OCI-LY7 (cell line): ENCODE results near the gene DIAPH1. TPM values are rescaled to one million over a fixed set of nuclear protein-coding genes. Genes with fewer than 3 reads are reported as not detected.

ENCODE experiments used
- BruUV-seq: library from RNA; stranded (reverse); fragments of 400-500 nt; replicated peaks from 2 replicates; lab custom pipeline; 2021; lab: Mats Ljungman, UMichigan
- CTCF ChIA-PET: fragments of 300-600 bp; sonication (Branson Sonifier 250); formaldehyde crosslinking; loops from one replicate; lab custom pipeline; 2022; ENCODE audit warnings: antibody characterized with exemption; ENCODE audit not compliant: unreplicated experiment; lab: Charles Lee
- POLR2A ChIA-PET: fragments of 300-600 bp; sonication (Branson Sonifier 250); formaldehyde crosslinking; loops from one replicate; lab custom pipeline; 2022; ENCODE audit warnings: antibody characterized with exemption; lab: Charles Lee
- DNase-seq: peaks from one replicate; pipeline ENCODE4 v3.0.0-alpha.2; 2015; ENCODE audit warnings: low spot score
- H2AFZ ChIP-seq: fragments of 200-600 bp; sonication (generic), shearing (Covaris generic); 2 replicates; pipeline ENCODE4 v1.6.1; 2014; ENCODE audit warnings: mild to moderate bottlenecking, antibody characterized with exemption, low read length, moderate library complexity
- H3K27ac ChIP-seq: fragments of 200-600 bp; sonication (generic); 2 replicates; pipeline ENCODE4 v1.5.1; 2014; ENCODE audit warnings: mixed run types, low read depth, mild to moderate bottlenecking, moderate library complexity, low read length, inconsistent platforms; ENCODE audit not compliant: poor library complexity, severe bottlenecking
- H3K36me3 ChIP-seq: fragments of 200-600 bp; sonication (generic); 2 replicates; pipeline ENCODE4 v1.6.1; 2014; ENCODE audit warnings: mild to moderate bottlenecking, antibody characterized with exemption, low read length, moderate library complexity, mixed read lengths; ENCODE audit not compliant: insufficient read depth
- H3K4me1 ChIP-seq: fragments of 200-600 bp; sonication (generic); 2 replicates; pipeline ENCODE4 v1.5.1; 2014; ENCODE audit warnings: mild to moderate bottlenecking, low read length; ENCODE audit not compliant: insufficient read depth, poor library complexity, severe bottlenecking
- H3K4me2 ChIP-seq: fragments of 200-600 bp; sonication (generic); 2 replicates; pipeline ENCODE4 v1.6.1; 2014; ENCODE audit warnings: mild to moderate bottlenecking, low read length
- H3K4me3 ChIP-seq: fragments of 200-600 bp; sonication (generic); 2 replicates; pipeline ENCODE4 v1.5.1; 2014; ENCODE audit warnings: mild to moderate bottlenecking, low read depth, low read length; ENCODE audit not compliant: poor library complexity, severe bottlenecking
- H3K79me2 ChIP-seq: fragments of 200-600 bp; sonication (generic); 2 replicates; pipeline ENCODE4 v1.6.1; 2016; ENCODE audit warnings: low read depth, mild to moderate bottlenecking, low read length, moderate library complexity, mixed read lengths; ENCODE audit not compliant: insufficient read depth
- H3K9me2 ChIP-seq: fragments of 200-600 bp; sonication (generic); 2 replicates; pipeline ENCODE4 v1.6.1; 2016; ENCODE audit warnings: mild to moderate bottlenecking, low read length, mixed read lengths; ENCODE audit not compliant: insufficient read depth
- H3K9me3 ChIP-seq: fragments of 200-600 bp; sonication (generic); 2 replicates; pipeline ENCODE4 v1.6.1; 2014; ENCODE audit warnings: mild to moderate bottlenecking, mixed run types, low read length, mixed read lengths
- H4K20me1 ChIP-seq: fragments of 200-600 bp; sonication (generic); 2 replicates; pipeline ENCODE4 v1.6.1; 2014; ENCODE audit warnings: mild to moderate bottlenecking, antibody characterized with exemption, low read length, moderate library complexity, mixed read lengths; ENCODE audit not compliant: insufficient read depth
- EZH2phosphoT487 ChIP-seq: fragments of 200-600 bp; sonication (generic); IDR thresholded peaks from 2 replicates; pipeline ENCODE4 v1.6.1; 2018; ENCODE audit warnings: low read depth, borderline replicate concordance, mild to moderate bottlenecking, mixed run types, antibody characterized with exemption, low read length, moderate library complexity, mixed read lengths
- intact Hi-C: fragments of 100-400 bp; cut with micrococcal nuclease; formaldehyde crosslinking; loops from one replicate; pipeline ENCODE4 v1.10.0; 2022; ENCODE audit not compliant: unreplicated experiment
- total RNA-seq, 2 experiments: library from RNA; depleted of rRNA in 1 of 2; stranded (reverse); fragments of >200 nt in 1 of 2; shearing (Covaris generic) in 1 of 2; gene quantifications; 2 replicates each; pipeline ENCODE4 v1.2.3, GENCODE V29; 2014 to 2022
- TF ChIP-seq, protein P1 (sequence below): fragments of 200-600 bp; sonication (generic); conservative IDR thresholded peaks from 2 replicates; pipeline ENCODE4 v1.5.1; 2014; ENCODE audit warnings: mild to moderate bottlenecking, antibody characterized with exemption, low read length, moderate library complexity, mixed read lengths

DIAPH1 gene
- total RNA-seq, 2 experiments from 2014 or later: 78.8 to 174 TPM

DNA sequence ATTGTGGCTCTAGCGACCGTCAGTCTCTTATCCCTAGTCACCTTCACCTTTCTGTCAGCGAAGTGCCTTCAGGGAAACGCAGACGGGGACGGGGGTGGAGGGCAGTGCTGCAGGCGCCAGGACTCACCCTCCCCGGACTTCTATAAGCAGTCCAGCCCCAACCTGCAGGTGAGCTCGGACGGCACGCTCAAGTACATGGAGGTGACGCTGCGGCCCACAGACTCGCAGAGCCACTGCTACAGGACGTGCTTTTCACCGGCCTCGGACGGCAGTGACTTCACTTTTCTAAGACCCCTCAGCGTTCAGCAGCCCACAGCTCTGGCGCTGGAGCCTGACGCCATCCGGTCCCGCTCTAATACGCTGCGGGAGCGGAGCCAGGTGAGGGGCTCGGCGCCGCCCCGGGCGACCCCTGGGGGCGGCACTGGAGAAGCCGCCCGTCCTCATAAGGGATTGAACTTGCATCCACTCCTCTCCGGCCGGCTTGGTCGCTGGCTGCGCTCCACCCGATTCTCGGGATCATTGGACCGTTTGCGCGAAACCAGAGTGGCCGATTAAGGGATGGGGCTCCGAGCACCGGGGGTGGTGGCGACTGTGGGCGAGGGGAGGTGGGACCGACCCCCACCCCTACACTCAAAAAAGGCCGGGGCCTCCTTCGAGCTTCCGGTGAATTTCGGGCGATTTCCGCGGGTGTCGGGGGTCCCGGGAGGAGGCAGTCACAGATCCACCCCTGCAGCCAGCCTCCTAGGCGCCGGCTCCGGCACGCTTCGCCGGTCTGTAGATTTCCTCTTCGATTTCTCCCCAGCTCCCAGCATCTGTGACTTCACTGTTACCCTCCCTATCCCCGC lies 127.3 kb downstream of the DIAPH1 start:
- CTCF ChIA-PET: no interaction called here
- H3K4me3 ChIP-seq: no peak overlapping the region
- POLR2A ChIA-PET: interaction anchor here (2.6 kb wide), 1 partner anchor 13 kb away, joined by 7 read pairs; no protein-coding TSS in a partner anchor

DNA sequence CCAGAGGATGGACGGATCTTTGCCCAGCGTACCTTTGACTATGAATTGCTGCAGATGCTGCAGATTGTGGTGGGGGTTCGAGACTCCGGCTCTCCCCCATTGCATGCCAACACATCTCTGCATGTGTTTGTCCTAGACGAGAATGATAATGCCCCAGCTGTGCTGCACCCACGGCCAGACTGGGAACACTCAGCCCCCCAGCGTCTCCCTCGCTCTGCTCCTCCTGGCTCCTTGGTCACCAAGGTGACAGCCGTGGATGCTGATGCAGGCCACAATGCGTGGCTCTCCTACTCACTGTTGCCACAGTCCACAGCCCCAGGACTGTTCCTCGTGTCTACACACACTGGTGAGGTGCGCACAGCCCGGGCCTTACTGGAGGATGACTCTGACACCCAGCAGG lies 128.0 kb downstream of the DIAPH1 start:
- H3K79me2 ChIP-seq: no peaks in the 10 kb centered on the region
- ChIA-PET POLR2A (interaction anchor here (2.7 kb wide), 1 partner anchor 10 kb away, joined by 8 read pairs; no protein-coding TSS in a partner anchor), CTCF (no interaction called here)
- H3K27ac ChIP-seq: no peak overlapping the region
- no peak for DNase-seq
- no peak for TF ChIP-seq EZH2phosphoT487
- TF ChIP-seq, protein P1, sequence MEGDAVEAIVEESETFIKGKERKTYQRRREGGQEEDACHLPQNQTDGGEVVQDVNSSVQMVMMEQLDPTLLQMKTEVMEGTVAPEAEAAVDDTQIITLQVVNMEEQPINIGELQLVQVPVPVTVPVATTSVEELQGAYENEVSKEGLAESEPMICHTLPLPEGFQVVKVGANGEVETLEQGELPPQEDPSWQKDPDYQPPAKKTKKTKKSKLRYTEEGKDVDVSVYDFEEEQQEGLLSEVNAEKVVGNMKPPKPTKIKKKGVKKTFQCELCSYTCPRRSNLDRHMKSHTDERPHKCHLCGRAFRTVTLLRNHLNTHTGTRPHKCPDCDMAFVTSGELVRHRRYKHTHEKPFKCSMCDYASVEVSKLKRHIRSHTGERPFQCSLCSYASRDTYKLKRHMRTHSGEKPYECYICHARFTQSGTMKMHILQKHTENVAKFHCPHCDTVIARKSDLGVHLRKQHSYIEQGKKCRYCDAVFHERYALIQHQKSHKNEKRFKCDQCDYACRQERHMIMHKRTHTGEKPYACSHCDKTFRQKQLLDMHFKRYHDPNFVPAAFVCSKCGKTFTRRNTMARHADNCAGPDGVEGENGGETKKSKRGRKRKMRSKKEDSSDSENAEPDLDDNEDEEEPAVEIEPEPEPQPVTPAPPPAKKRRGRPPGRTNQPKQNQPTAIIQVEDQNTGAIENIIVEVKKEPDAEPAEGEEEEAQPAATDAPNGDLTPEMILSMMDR: no peak
- no peaks in the 10 kb centered on the region for H3K9me3 ChIP-seq
- no peak overlapping the region for H3K4me3 ChIP-seq
- 0 out of 2 replicates have a peak, but pooled peaks cover 6% of the 10 kb centered on the region for H4K20me1 ChIP-seq
- H3K9me2 ChIP-seq: no peaks in the 10 kb centered on the region
- no peak overlapping the region for H3K4me2 ChIP-seq
- H3K36me3 ChIP-seq: peaks cover 72% of the 10 kb centered on the region
- BruUV-seq: no TSS peak
- intact Hi-C loops: no loop called here
- no peak overlapping the region for H2AFZ ChIP-seq
- H3K4me1 ChIP-seq: peaks cover 19% of the 10 kb centered on the region

More for the DNA sequence above, 127.3 kb downstream of the DIAPH1 start:
- Histone ChIP-seq H3K27ac (no peak overlapping the region), H3K36me3 (peaks cover 72% of the 10 kb centered on the region), H4K20me1 (0 out of 2 replicates have a peak, but pooled peaks cover 6% of the 10 kb centered on the region), H2AFZ (no peak overlapping the region), H3K9me2 (no peaks in the 10 kb centered on the region), H3K9me3 (no peaks in the 10 kb centered on the region), H3K4me2 (no peak overlapping the region), H3K4me1 (peaks cover 19% of the 10 kb centered on the region), H3K79me2 (no peaks in the 10 kb centered on the region)
- no TSS peak for BruUV-seq
- no peak for DNase-seq
- intact Hi-C loops: no loop called here
- no peak for TF ChIP-seq EZH2phosphoT487
- TF ChIP-seq, protein P1: no peak
